H1 (cell line): ENCODE data around the gene CPD. TPM values are rescaled to one million over a fixed set of nuclear protein-coding genes. Genes with fewer than 3 reads are reported as not detected.

Experiments
- CTCF ChIA-PET: fragments of 300-600 bp; sonication (Branson Sonifier 250); formaldehyde crosslinking; loops from one replicate; lab custom pipeline; 2021; ENCODE audit not compliant: partially characterized antibody; lab: Charles Lee
- POLR2A ChIA-PET: fragments of 300-600 bp; sonication (Branson Sonifier 250); formaldehyde crosslinking; loops from one replicate; lab custom pipeline; 2021; ENCODE audit warnings: inconsistent platforms; ENCODE audit not compliant: partially characterized antibody; lab: Charles Lee
- DNase-seq, 2 experiments: peaks; one replicate each; pipeline versions ENCODE4 v3.0.0 to v3.0.0-alpha.2; 2010 to 2022; ENCODE audit warnings: low spot score in 2 of 2, low read depth in 1 of 2, mixed read lengths in 1 of 2
- FAIRE-seq: peaks from 2 replicates; lab custom pipeline; 2011; peaks lifted over from hg19 to GRCh38; lab: Jason Lieb, UNC
- H2AFZ ChIP-seq: 2 replicates; pipeline ENCODE4 v1.8.1; 2012; ENCODE audit warnings: low read length, inconsistent platforms
- H2AK5ac ChIP-seq: 2 replicates; pipeline ENCODE4 v1.6.1; 2013; ENCODE audit warnings: low read depth, low read length
- H2BK120ac ChIP-seq: replicated peaks from 2 replicates; pipeline ENCODE3; 2013; ENCODE audit warnings: low read depth, low read length, inconsistent platforms
- H2BK12ac ChIP-seq: 2 replicates; pipeline ENCODE4 v1.6.1; 2013; ENCODE audit warnings: low read depth, low read length
- H2BK15ac ChIP-seq: 2 replicates; pipeline ENCODE4 v1.6.1; 2013; ENCODE audit warnings: low read length
- H2BK20ac ChIP-seq: 2 replicates; pipeline ENCODE4 v1.6.1; 2013; ENCODE audit warnings: low read length
- H2BK5ac ChIP-seq: 2 replicates; pipeline ENCODE4 v1.6.1; 2013; ENCODE audit warnings: low read depth, low read length
- H3K14ac ChIP-seq: 2 replicates; pipeline ENCODE4 v1.6.1; 2013; ENCODE audit warnings: inconsistent platforms; ENCODE audit not compliant: insufficient read length
- H3K18ac ChIP-seq: 2 replicates; pipeline ENCODE4 v1.6.1; 2013; ENCODE audit warnings: low read length; ENCODE audit errors: extremely low read depth
- H3K23ac ChIP-seq: 2 replicates; pipeline ENCODE4 v1.6.1; 2013; ENCODE audit warnings: inconsistent platforms; ENCODE audit not compliant: insufficient read length
- H3K23me2 ChIP-seq: 2 replicates; pipeline ENCODE4 v1.6.1; 2013; ENCODE audit warnings: low read depth, low read length
- H3K27ac ChIP-seq: 2 replicates; pipeline ENCODE4 v1.6.1; 2011; ENCODE audit warnings: low read depth, low read length, inconsistent platforms
- H3K27me3 ChIP-seq, 4 experiments: replicated peaks in 1 of 4; 1 replicate in 1 of 4; 2 replicates in 3 of 4; pipeline versions ENCODE4 v1.6.1 to v1.8.1; 2011 to 2013; ENCODE audit warnings: low read length in 3 of 4, mild to moderate bottlenecking in 3 of 4, inconsistent platforms in 2 of 4, mixed read lengths in 2 of 4, moderate library complexity in 1 of 4; ENCODE audit not compliant: control insufficient read depth in 3 of 4, insufficient read depth in 3 of 4; ENCODE audit errors: extremely low read depth in 1 of 4
- H3K36me3 ChIP-seq, 4 experiments: 2 replicates each; pipeline versions ENCODE4 v1.6.1 to v1.8.1; 2011 to 2013; ENCODE audit warnings: mild to moderate bottlenecking in 4 of 4, low read length in 3 of 4, moderate library complexity in 2 of 4, control low read depth in 1 of 4, inconsistent platforms in 1 of 4; ENCODE audit not compliant: insufficient read depth in 4 of 4, control insufficient read depth in 2 of 4
- H3K4ac ChIP-seq: replicated peaks from 2 replicates; pipeline ENCODE3; 2013; ENCODE audit warnings: low read length, low read depth, mixed read lengths, inconsistent platforms; ENCODE audit not compliant: insufficient read length
- H3K4me1 ChIP-seq, 4 experiments: replicated peaks in 1 of 4; 1 replicate in 1 of 4; 2 replicates in 3 of 4; pipeline versions ENCODE4 v1.6.1 to v1.8.1; 2011 to 2013; ENCODE audit warnings: low read length in 3 of 4, inconsistent platforms in 2 of 4, mixed read lengths in 1 of 4; ENCODE audit not compliant: insufficient read depth in 4 of 4, control insufficient read depth in 3 of 4
- H3K4me2 ChIP-seq, 2 experiments: 2 replicates each; pipeline versions ENCODE4 v1.6.1 to v1.8.1; 2011 to 2013; ENCODE audit warnings: low read depth in 2 of 2, low read length in 2 of 2, control low read depth in 1 of 2, inconsistent platforms in 1 of 2, mild to moderate bottlenecking in 1 of 2; ENCODE audit not compliant: insufficient read depth in 1 of 2
- H3K4me3 ChIP-seq, 4 experiments: fragments of 200-600, 300-600 bp in 1 of 4; sonication (generic), shearing (Covaris generic), sonication (Bioruptor Twin) in 1 of 4; 2 replicates each; pipeline versions ENCODE4 v1.5.1 to v1.8.1; 2011 to 2016; ENCODE audit warnings: low read length in 4 of 4, low read depth in 3 of 4, control low read depth in 2 of 4, inconsistent platforms in 2 of 4, mild to moderate bottlenecking in 2 of 4, mixed read lengths in 1 of 4, moderate library complexity in 1 of 4; ENCODE audit not compliant: insufficient read depth in 2 of 4; ENCODE audit errors: extremely low read depth in 1 of 4
- H3K56ac ChIP-seq: replicated peaks from 2 replicates; pipeline ENCODE3; 2013; ENCODE audit warnings: low read depth, mild to moderate bottlenecking, mixed read lengths, low read length, inconsistent platforms; ENCODE audit not compliant: insufficient read length
- H3K79me1 ChIP-seq: 2 replicates; pipeline ENCODE4 v1.6.1; 2013; ENCODE audit warnings: low read depth, low read length, control low read depth
- H3K79me2 ChIP-seq, 2 experiments: 2 replicates each; pipeline versions ENCODE4 v1.6.1 to v1.8.1; 2012 to 2013; ENCODE audit warnings: low read length in 2 of 2, mild to moderate bottlenecking in 2 of 2, inconsistent platforms in 1 of 2; ENCODE audit not compliant: insufficient read depth in 2 of 2, control insufficient read depth in 1 of 2
- H3K9ac ChIP-seq, 4 experiments: replicated peaks in 1 of 4; 1 replicate in 1 of 4; 2 replicates in 3 of 4; pipeline versions ENCODE4 v1.6.1 to v1.8.1; 2011 to 2013; ENCODE audit warnings: low read depth in 3 of 4, low read length in 3 of 4, control low read depth in 2 of 4, mild to moderate bottlenecking in 2 of 4, moderate library complexity in 2 of 4, inconsistent platforms in 1 of 4; ENCODE audit errors: extremely low read depth in 1 of 4
- H3K9me3 ChIP-seq, 2 experiments: 2 replicates each; pipeline versions ENCODE4 v1.6.1 to v1.8.1; 2012 to 2013; ENCODE audit warnings: mild to moderate bottlenecking in 2 of 2, moderate library complexity in 2 of 2, control low read depth in 1 of 2, inconsistent platforms in 1 of 2, low read depth in 1 of 2, low read length in 1 of 2, mixed read lengths in 1 of 2; ENCODE audit not compliant: insufficient read depth in 2 of 2
- H4K20me1 ChIP-seq, 2 experiments: replicated peaks in 1 of 2; 2 replicates each; pipeline versions ENCODE3 to v1.8.1; 2011 to 2013; ENCODE audit warnings: inconsistent platforms in 2 of 2, low read length in 2 of 2, mild to moderate bottlenecking in 1 of 2; ENCODE audit not compliant: insufficient read depth in 2 of 2, control insufficient read depth in 1 of 2
- H4K5ac ChIP-seq: 2 replicates; pipeline ENCODE4 v1.6.1; 2013; ENCODE audit warnings: low read length, low read depth, mixed read lengths, inconsistent platforms; ENCODE audit not compliant: insufficient read length
- H4K8ac ChIP-seq: 2 replicates; pipeline ENCODE4 v1.8.0; 2013; ENCODE audit warnings: mild to moderate bottlenecking, moderate library complexity, low read length, inconsistent platforms; ENCODE audit not compliant: insufficient read depth; ENCODE audit errors: extremely low read depth
- H4K91ac ChIP-seq: replicated peaks from 2 replicates; pipeline ENCODE3; 2013; ENCODE audit warnings: low read length, mixed read lengths, inconsistent platforms; ENCODE audit not compliant: insufficient read length
- ASH2L ChIP-seq: fragments of 200-600, 300-600 bp; sonication (generic); IDR thresholded peaks from one replicate; pipeline ENCODE4 v1.7.1; 2017; ENCODE audit warnings: low read length
- ATF3 ChIP-seq: IDR thresholded peaks from 2 replicates; pipeline ENCODE4 v1.6.1; 2011; ENCODE audit warnings: low read depth, mild to moderate bottlenecking, low read length; ENCODE audit not compliant: insufficient read depth
- CBX8 ChIP-seq: fragments of 300-800, 300-1000 bp; sonication (generic); IDR thresholded peaks from 2 replicates; pipeline ENCODE4 v1.7.1; 2016; ENCODE audit warnings: low read depth, low read length, borderline replicate concordance
- EGR1 ChIP-seq: IDR thresholded peaks from 2 replicates; pipeline ENCODE4 v1.6.1; 2011; ENCODE audit warnings: low read depth, low read length, borderline replicate concordance
- RXRA ChIP-seq: IDR thresholded peaks from 2 replicates; pipeline ENCODE4 v1.6.1; 2011; ENCODE audit warnings: low read depth, mild to moderate bottlenecking, low read length, moderate library complexity; ENCODE audit not compliant: insufficient read depth
- USF2 ChIP-seq: IDR thresholded peaks from 2 replicates; pipeline ENCODE4 v1.6.1; 2011; ENCODE audit warnings: low read length, improper control_type of control experiment
- WGBS, 2 experiments: shearing (Covaris generic) in 1 of 2; methylation state at CpG; one replicate each; pipeline versions ENCODE4 v1.1.6 to v1.1.7; 2013 to 2015; ENCODE audit warnings: low lambda C conversion rate in 2 of 2, mixed read lengths in 2 of 2, inconsistent platforms in 1 of 2, low coverage in 1 of 2, missing lambda C conversion rate in 1 of 2; ENCODE audit not compliant: insufficient replicate concordance in 2 of 2, insufficient coverage in 1 of 2, insufficient read length in 1 of 2; ENCODE audit errors: extremely low coverage in 1 of 2, missing lambda C conversion rate in 1 of 2; 5-methylcytosine and 5-hydroxymethylcytosine counted together
- long read RNA-seq, 2 experiments: library from RNA in 1 of 2; library from capped mRNA in 1 of 2; stranded (forward); transcript quantifications; one replicate each; pipeline ENCODE4 v2.0.0, GENCODE V29; 2021; ENCODE audit warnings: inconsistent platforms in 1 of 2
- polyA minus RNA-seq, 3 experiments: library from RNA; depleted of rRNA, polyadenylated mRNA; stranded (reverse); fragments of >200 nt; gene quantifications; 1 replicate in 2 of 3; 2 replicates in 1 of 3; pipeline ENCODE4 v1.2.3, GENCODE V29; 2011
- polyA plus RNA-seq, 7 experiments: library from polyadenylated mRNA; depleted of rRNA in 3 of 7; stranded (reverse) in 5 of 7; unstranded in 2 of 7; fragments of >200 nt in 5 of 7; fragments of 200-250 nt in 2 of 7; gene quantifications; 1 replicate in 5 of 7; 2 replicates in 1 of 7; 4 replicates in 1 of 7; pipeline versions ENCODE4 v1.2.1 to v1.2.3, GENCODE V29; 2011 to 2013; ENCODE audit warnings: missing spikeins in 2 of 7, mixed read lengths in 2 of 7
- total RNA-seq: library from RNA; stranded (reverse); fragmentation: NEBNext Ultra II Directional; extraction: Animal tissue kit (Norgen Biotek cat#: 25700); gene quantifications from 2 replicates; pipeline ENCODE4 v1.2.1, GENCODE V29; 2021

The CPD gene
- 40.6 and 46.2 TPM in 2 replicates for total RNA-seq
- polyA plus RNA-seq (2011; rRNA removed) = 5.8 and 8.6 TPM in 2 replicates
- polyA plus RNA-seq (2011; cell fraction: cytosol; rRNA removed) = 9.1 TPM
- polyA plus RNA-seq (2011; cell fraction: nucleus; rRNA removed) = 14.1 TPM
- 14.2 to 22.0 TPM (median 18.0 TPM) in 4 replicates for polyA plus RNA-seq (2012, experiment 1 of 2)
- polyA plus RNA-seq (2012, experiment 2 of 2) = 1.0 TPM
- polyA plus RNA-seq (2013, experiment 1 of 2) = 33.8 TPM
- polyA plus RNA-seq (2013, experiment 2 of 2) = 28.8 TPM
- polyA minus RNA-seq (2011; rRNA and poly(A)+ RNA removed) = 63.8 and 126 TPM in 2 replicates
- polyA minus RNA-seq (2011; cell fraction: cytosol; rRNA and poly(A)+ RNA removed) = 54.1 TPM
- polyA minus RNA-seq (2011; cell fraction: nucleus; rRNA and poly(A)+ RNA removed) = 47.9 TPM
- long read RNA-seq, experiment 1, full-length matches to known transcripts = 8 of 49 reads
- long read RNA-seq, experiment 1, partial matches to known transcripts = 27 of 49 reads
- long read RNA-seq, experiment 1, other reads (novel, unspliced or antisense) = 14 of 49 reads
- long read RNA-seq, experiment 2, partial matches to known transcripts = 2 of 2 reads
- long read RNA-seq, experiment 2, other reads (novel, unspliced or antisense) = 0 of 2 reads

GRCh38 chr17:30378825-30379302 is at the start of gene CPD:
TSS of gene CPD (plus strand) at chr17:30378927. CDS start at chr17:30378981, 54 bp downstream.
- no peak within 1 kb of the TSS for H2AK5ac ChIP-seq
- H3K23me2 ChIP-seq = peaks cover 10% of the 10 kb centered on the region
- peak within 1 kb of the TSS; percentile 86 to 88 for H3K4me2 ChIP-seq
- peak within 1 kb of the TSS; percentile 83 for H4K8ac ChIP-seq
- no peak within 1 kb of the TSS for H2BK20ac ChIP-seq
- ChIA-PET POLR2A (interaction anchor here (1.4 to 2.1 kb wide), 2 partner anchors 10 kb away, joined by 5 to 7 read pairs; no protein-coding TSS in a partner anchor), CTCF (interaction anchor here (1.3 kb wide), 1 partner anchor 136 kb away, joined by 3 read pairs; no protein-coding TSS in a partner anchor)
- no peak within 1 kb of the TSS for H3K23ac ChIP-seq
- peaks cover 5 to 26% (median 20%) of the 10 kb centered on the region in 4 experiments for H3K27me3 ChIP-seq
- H3K56ac ChIP-seq = peak within 1 kb of the TSS; percentile 32
- no peak within 1 kb of the TSS for H2BK5ac ChIP-seq
- 0 out of 2 replicates have a peak within 1 kb of the TSS, but pooled peaks have one; percentile 46 for H2BK15ac ChIP-seq
- H2BK120ac ChIP-seq = peak within 1 kb of the TSS; percentile 47
- peaks cover 10 to 19% of the 10 kb centered on the region in 2 experiments for H4K20me1 ChIP-seq
- no peak within 1 kb of the TSS for H4K5ac ChIP-seq
- peak within 1 kb of the TSS in 3 of 4 experiments; percentile 56 to 73 (median 66); a peak in 6 of 7 replicates for H3K9ac ChIP-seq
- DNase-seq (peak; percentile 84 to 99), FAIRE-seq (no peak)
- H3K36me3 ChIP-seq = no peaks in the 10 kb centered on the region
- peaks cover 3 to 4% (median 3%) of the 10 kb centered on the region in 4 experiments; a peak in 5 of 7 replicates for H3K4me1 ChIP-seq
- H3K18ac ChIP-seq = 0 out of 2 replicates have a peak within 1 kb of the TSS, but pooled peaks have one; percentile 51
- peak within 1 kb of the TSS; percentile 4 for H4K91ac ChIP-seq
- H3K4ac ChIP-seq = no peak within 1 kb of the TSS
- H2AFZ ChIP-seq = peak within 1 kb of the TSS; percentile 77
- H2BK12ac ChIP-seq = peak within 1 kb of the TSS; percentile 76
- 3% methylated on average over 33 of the region's 59 CpGs; no CpG with 5 or more reads in 1 of the 2 experiments for WGBS, 2 experiments
- H3K9me3 ChIP-seq = no peaks in the 10 kb centered on the region
- peak within 1 kb of the TSS; percentile 64 to 85 (median 75) for H3K4me3 ChIP-seq
- H3K27ac ChIP-seq = no peak within 1 kb of the TSS; the same call in 1 of the 2 replicates
- no peak within 1 kb of the TSS for H3K14ac ChIP-seq
- peaks cover 0 to 36% of the 10 kb centered on the region in 2 experiments; a peak in 2 of 4 replicates for H3K79me2 ChIP-seq
- no peaks in the 10 kb centered on the region for H3K79me1 ChIP-seq
- TF ChIP-seq ASH2L (peak; percentile 57), RXRA (no peak), EGR1 (no peak), USF2 (no peak), ATF3 (no peak), CBX8 (no peak)
